Erythroblast (primary cell): ENCODE data around the gene BICD2.

Source experiments
- GATA1 ChIP-seq: IDR thresholded peaks from 2 replicates; pipeline ENCODE4 v1.6.1; 2011; ENCODE audit warnings: low read depth, mild to moderate bottlenecking, control low read depth, low read length, moderate library complexity
- POLR2A ChIP-seq: IDR thresholded peaks from 2 replicates; pipeline ENCODE4 v1.6.1; 2011; ENCODE audit warnings: mild to moderate bottlenecking, low read length

DNA sequence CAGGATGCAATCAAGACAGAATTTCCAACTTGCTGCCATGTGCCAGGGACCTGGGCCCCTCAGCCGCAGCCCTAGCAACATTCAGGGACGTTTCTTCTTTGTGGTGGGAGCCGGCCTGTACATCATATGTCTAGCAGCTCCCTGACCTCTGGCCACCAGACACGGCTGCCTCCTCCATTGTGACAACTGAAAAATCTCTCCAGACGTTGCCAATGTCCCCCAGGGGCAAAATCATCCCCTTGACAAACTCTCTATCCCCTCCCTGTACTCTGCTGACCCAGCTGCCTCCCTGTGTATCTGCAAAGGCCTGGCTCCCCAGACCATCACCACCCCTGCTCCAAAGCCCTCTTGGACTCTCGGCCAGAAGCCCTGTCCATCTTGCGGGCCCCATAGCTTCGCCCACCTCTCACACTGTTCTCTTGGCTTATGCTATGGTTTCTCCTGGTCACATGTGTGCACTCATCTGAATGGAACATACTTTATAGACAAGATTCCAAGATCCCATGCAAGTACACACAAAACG, 40.8 kb downstream of the BICD2 start:
- TF ChIP-seq POLR2A (no peak), GATA1 (no peak)
